ENCODE results near the gene RASGRP1.

Gene RASGRP1

GRCh38 chr15:38563723-38564519 lies 693 bp downstream of the RASGRP1 start:
- peak; percentile 16 for DNase-seq

DNA sequence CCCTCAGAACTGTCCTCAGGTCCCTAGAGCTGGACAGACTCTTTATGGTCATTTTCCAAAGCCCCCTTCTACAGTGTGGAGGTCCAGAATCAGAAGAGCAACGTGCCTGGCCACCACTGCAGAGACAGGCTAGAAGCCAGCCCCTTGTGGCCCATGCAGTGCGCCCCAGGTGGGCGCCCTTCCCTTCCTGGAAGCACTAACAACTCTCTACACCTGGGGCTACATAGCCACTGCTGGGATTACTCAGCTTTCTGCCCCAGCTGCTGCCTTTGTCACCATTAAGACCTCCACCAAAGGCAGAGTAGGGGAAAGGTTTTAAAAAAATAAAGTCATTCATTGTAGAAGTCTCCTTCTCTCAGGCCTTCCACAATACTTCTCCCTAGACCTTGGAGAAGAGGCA lies 2.3 kb downstream of the RASGRP1 start:
- DNase-seq = no peak

DNA sequence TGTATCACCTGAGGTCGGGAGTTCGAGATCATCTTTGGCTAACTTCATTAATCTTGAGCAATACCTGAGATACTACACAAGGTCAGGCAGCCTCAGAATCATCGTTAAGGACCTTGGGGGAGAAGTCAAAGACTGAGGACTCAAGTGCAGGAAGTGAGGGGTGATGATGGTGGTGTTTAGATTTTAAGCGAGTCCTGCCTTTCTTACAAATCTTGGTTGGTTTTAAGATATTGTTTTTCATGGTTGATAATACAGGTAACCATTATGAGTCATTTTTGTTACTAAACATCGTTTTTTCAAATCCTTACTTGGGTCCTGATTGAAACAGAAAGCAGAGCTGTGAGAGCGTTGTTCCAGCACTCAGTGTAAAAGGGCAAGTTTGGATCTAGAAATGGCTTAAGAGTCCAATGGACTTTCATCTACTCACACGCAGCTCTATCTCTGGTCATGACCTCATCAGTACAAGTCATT lies 4.1 kb downstream of the RASGRP1 start:
- no peak for DNase-seq

GRCh38 chr15:38559636-38560307 lies 4.8 kb downstream of the RASGRP1 start:
- no peak for DNase-seq

DNA sequence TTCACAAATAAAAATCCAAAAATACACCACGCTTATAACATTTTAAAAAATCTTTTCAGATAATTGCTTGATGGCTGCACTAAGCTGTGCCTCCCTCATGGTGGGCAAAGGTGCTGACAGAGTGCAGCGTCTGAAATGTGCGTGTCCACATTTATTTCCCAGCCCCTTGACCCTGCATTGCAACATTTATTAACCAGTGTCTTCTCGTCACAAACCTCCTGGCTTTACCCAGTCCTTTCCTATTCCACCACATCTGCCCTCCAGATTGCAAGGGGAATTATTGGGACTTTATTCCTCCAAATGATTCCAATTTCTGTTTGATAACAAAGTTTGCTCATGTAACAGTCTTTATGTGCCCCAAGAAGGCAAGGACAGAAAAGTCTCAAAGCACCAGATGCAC lies 5.5 kb downstream of the RASGRP1 start:
- no peak for DNase-seq

- no peak for DNase-seq
Observed at GRCh38 chr15:38558372-38559059, 6.1 kb downstream of the RASGRP1 start.

GRCh38 chr15:38557921-38558320 lies 6.7 kb downstream of the RASGRP1 start:
- DNase-seq = no peak

GRCh38 chr15:38555686-38556334 lies 8.8 kb downstream of the RASGRP1 start:
- no peak for DNase-seq

GRCh38 chr15:38554354-38554753 lies 10.3 kb downstream of the RASGRP1 start:
- no peak for DNase-seq

- no peak for DNase-seq
Observed at GRCh38 chr15:38553071-38553470, 11.5 kb downstream of the RASGRP1 start.

GRCh38 chr15:38551720-38552648 lies 12.6 kb downstream of the RASGRP1 start:
- DNase-seq = no peak

DNA sequence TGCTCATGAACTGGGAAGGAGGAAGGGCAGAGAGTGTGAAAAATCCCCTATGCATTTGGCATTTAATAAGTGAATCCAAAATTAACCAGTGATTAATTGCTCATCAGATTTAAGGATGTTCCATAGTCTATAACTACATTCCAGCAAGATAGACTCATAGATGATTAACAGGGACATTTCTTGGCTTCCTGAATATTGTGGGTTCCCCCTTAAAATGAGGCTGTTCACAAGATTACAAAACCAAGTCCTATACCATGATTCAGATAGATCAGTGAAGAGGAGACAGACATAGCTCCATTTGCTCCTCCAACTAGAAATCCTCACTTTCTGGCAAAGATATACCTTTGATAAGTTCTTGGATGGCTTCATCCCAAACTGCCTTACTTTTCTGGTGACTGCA lies 15.4 kb downstream of the RASGRP1 start:
- no peak for DNase-seq

DNA sequence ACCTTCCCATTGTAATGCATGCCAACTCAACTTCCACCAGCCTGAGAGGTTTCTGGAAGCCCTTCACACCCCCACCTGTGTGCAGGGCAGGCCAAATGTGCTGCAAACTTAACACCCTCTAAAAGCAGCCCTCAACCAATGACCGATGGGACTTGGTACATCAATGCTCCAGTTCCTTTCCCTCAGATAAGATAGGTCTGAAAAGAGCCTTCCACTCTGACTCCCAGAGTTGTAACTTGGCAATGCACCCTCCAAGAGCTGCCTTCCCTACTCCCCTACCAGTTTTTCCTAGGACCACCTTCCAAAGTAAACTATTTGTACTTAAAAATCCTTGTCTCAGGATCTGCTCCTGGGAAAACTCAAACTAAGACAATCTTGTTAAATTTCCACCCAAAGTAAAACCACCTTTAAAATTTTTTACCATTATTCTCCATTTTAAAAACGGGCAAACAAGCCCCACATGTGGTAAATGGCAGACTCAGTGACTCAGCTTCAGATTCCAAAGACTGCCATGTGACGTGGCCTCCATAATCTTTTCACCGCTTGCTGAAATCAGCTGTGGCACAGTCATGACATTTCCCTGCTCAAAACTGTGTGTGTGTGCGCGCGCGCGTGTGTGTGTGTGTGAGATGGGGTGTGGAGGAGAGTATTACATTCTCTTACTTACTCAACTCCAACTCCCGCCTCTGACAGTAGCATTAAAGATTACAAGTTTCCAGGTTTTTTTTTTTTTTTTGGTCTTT lies 17.2 kb downstream of the RASGRP1 start:
- DNase-seq = no peak

- no peak for DNase-seq
Observed at GRCh38 chr15:38545179-38545578, 19.4 kb downstream of the RASGRP1 start.

GRCh38 chr15:38541026-38541425 lies 23.6 kb downstream of the RASGRP1 start:
- DNase-seq = no peak

DNA sequence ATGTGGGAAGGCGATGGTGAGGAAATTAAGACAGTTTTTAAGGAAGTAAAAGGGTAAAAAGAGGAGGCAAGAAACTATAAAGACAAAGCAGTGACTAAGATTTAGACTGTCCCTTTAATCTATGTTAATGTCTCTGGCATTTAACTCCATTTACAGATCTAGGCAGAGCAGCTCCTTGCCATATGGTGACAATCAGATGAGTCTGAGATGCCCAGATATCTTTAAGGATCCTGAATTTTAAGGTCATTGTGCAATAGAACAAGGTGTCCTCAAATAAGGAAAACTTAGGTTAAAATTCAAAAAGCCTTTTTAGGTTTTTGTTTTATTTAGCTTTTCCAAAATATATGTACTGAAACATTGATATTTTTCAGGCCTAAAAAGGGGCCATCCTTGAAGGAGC lies 24.1 kb downstream of the RASGRP1 start:
- no peak for DNase-seq

DNA sequence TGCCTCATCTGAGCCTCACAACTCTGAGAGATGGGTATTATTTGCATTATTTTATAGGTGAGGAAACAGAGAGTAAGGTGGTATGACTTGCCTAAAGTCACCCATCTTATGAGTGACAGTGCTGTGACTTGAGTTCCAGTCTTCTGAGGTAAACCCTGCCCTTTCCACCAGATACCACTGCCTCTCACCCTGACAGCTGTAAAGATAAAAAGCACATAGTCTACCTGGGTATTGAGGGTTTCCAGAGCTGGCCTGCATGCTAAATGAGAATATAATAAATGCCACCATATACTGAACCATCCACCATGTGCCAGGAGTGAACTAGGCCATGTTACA lies 25.6 kb downstream of the RASGRP1 start:
- no peak for DNase-seq

DNA sequence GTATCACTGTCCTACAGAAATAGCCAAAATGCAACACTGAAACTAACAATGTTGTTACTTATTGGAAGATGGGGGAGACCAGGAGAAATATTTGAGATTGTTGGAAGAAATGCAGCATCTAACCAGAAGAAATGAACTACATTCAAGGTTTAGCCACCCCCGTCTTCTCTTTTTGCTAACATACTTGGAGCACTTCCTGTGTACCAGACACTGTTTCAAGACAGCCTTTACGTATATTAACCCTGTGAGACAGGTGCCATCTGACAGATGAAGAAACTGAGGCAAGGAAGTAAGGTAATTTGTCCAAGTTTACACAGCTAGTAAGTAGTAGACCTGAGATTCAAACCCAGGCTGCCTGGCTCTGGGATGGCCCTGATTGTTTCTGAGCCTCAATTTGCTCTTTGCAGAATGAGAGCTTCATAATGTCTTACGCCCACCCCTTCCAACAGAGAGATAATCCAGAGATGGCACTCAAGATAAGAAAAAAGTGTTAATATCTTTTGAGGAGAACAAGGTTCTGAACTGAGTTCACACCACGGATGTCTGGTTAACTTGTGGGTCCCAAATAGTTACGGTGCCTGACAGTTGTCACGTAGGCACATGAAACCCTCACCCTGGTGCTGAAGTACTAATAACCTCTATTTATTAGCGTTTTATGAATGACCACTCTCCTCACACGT lies 26.1 kb downstream of the RASGRP1 start:
- DNase-seq = no peak

GRCh38 chr15:38536201-38536676 lies 28.4 kb downstream of the RASGRP1 start:
- DNase-seq = peak; percentile 84

- DNase-seq = no peak
Observed at GRCh38 chr15:38535491-38536200, 29.0 kb downstream of the RASGRP1 start.
